Measurements from ENCODE around the gene FKBP5. TPM values are rescaled to one million over a fixed set of nuclear protein-coding genes. Genes with fewer than 3 reads are reported as not detected.

FKBP5 gene
- total and polyA plus RNA-seq, 10 of the 15 experiments (the other 5 are each of a cell fraction or from before 2014, with no cell fraction given) = 29.0 to 123 (median 62.3) TPM

GRCh38 chr6:35731736-35732532, 43.2 kb upstream of the FKBP5 start (continued):
- TF ChIP-seq, protein P1, sequence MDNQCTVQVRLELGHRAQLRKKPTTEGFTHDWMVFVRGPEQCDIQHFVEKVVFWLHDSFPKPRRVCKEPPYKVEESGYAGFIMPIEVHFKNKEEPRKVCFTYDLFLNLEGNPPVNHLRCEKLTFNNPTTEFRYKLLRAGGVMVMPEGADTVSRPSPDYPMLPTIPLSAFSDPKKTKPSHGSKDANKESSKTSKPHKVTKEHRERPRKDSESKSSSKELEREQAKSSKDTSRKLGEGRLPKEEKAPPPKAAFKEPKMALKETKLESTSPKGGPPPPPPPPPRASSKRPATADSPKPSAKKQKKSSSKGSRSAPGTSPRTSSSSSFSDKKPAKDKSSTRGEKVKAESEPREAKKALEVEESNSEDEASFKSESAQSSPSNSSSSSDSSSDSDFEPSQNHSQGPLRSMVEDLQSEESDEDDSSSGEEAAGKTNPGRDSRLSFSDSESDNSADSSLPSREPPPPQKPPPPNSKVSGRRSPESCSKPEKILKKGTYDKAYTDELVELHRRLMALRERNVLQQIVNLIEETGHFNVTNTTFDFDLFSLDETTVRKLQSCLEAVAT (IDR thresholded peaks at IDR 0.05) = peak; percentile 69; the same call in 1 of the 2 replicates
- TF ChIP-seq LARP7 (IDR thresholded peaks at IDR 0.05) (peak; percentile 53; the same call in 1 of the 2 replicates), MEF2B (IDR thresholded peaks at IDR 0.05; ENCODE audit: partially characterized antibody, poor library complexity, severe bottlenecking) (peak; percentile 30), NFYB (IDR thresholded peaks at IDR 0.05; ENCODE audit: insufficient read depth, low read depth, low read length) (no peak), ZNF384 (IDR thresholded peaks at IDR 0.05; ENCODE audit: borderline replicate concordance, low read depth, low read length) (no peak), JUNB (IDR thresholded peaks at IDR 0.05) (no peak), ZBTB11 (CRISPR knock-in tag; IDR thresholded peaks at IDR 0.05) (no peak), POLR2AphosphoS2 (IDR thresholded peaks at IDR 0.05; ENCODE audit: low read depth, low read length) (no peak), RBBP5 (conservative IDR thresholded peaks at IDR 0.05) (no peak), CHD1 (IDR thresholded peaks at IDR 0.05; ENCODE audit: low read depth, low read length) (no peak), USF1 (IDR thresholded peaks at IDR 0.05; ENCODE audit: borderline replicate concordance, extremely low read length, insufficient read depth, low read depth, low read length) (no peak), POLR2AphosphoS5 (IDR thresholded peaks at IDR 0.05; ENCODE audit: low read length) (peak; percentile 55; the same call in 1 of the 2 replicates), NBN (IDR thresholded peaks at IDR 0.05) (peak; percentile 89; the same call in 1 of the 2 replicates)
- TF ChIP-seq, protein P2, sequence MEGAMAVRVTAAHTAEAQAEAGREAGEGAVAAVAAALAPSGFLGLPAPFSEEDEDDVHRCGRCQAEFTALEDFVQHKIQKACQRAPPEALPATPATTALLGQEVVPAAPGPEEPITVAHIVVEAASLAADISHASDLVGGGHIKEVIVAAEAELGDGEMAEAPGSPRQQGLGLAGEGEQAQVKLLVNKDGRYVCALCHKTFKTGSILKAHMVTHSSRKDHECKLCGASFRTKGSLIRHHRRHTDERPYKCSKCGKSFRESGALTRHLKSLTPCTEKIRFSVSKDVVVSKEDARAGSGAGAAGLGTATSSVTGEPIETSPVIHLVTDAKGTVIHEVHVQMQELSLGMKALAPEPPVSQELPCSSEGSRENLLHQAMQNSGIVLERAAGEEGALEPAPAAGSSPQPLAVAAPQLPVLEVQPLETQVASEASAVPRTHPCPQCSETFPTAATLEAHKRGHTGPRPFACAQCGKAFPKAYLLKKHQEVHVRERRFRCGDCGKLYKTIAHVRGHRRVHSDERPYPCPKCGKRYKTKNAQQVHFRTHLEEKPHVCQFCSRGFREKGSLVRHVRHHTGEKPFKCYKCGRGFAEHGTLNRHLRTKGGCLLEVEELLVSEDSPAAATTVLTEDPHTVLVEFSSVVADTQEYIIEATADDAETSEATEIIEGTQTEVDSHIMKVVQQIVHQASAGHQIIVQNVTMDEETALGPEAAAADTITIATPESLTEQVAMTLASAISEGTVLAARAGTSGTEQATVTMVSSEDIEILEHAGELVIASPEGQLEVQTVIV (IDR thresholded peaks at IDR 0.05; ENCODE audit: borderline replicate concordance, partially characterized antibody) = no peak
- TF ChIP-seq, protein P3, sequence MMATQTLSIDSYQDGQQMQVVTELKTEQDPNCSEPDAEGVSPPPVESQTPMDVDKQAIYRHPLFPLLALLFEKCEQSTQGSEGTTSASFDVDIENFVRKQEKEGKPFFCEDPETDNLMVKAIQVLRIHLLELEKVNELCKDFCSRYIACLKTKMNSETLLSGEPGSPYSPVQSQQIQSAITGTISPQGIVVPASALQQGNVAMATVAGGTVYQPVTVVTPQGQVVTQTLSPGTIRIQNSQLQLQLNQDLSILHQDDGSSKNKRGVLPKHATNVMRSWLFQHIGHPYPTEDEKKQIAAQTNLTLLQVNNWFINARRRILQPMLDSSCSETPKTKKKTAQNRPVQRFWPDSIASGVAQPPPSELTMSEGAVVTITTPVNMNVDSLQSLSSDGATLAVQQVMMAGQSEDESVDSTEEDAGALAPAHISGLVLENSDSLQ (IDR thresholded peaks at IDR 0.05) = no peak; the same call in 1 of the 2 replicates
- TF ChIP-seq, protein P4, sequence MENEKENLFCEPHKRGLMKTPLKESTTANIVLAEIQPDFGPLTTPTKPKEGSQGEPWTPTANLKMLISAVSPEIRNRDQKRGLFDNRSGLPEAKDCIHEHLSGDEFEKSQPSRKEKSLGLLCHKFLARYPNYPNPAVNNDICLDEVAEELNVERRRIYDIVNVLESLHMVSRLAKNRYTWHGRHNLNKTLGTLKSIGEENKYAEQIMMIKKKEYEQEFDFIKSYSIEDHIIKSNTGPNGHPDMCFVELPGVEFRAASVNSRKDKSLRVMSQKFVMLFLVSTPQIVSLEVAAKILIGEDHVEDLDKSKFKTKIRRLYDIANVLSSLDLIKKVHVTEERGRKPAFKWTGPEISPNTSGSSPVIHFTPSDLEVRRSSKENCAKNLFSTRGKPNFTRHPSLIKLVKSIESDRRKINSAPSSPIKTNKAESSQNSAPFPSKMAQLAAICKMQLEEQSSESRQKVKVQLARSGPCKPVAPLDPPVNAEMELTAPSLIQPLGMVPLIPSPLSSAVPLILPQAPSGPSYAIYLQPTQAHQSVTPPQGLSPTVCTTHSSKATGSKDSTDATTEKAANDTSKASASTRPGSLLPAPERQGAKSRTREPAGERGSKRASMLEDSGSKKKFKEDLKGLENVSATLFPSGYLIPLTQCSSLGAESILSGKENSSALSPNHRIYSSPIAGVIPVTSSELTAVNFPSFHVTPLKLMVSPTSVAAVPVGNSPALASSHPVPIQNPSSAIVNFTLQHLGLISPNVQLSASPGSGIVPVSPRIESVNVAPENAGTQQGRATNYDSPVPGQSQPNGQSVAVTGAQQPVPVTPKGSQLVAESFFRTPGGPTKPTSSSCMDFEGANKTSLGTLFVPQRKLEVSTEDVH (IDR thresholded peaks at IDR 0.05; ENCODE audit: low read depth, partially characterized antibody) = no peak

Measured in GM12878 (cell line).